ENCODE results near the gene OR2T29.
"Not testable (repeated sequence)": the region's sequence is repeated elsewhere in the genome, so short reads cannot be mapped to it uniquely, and the experiment has no call there.

Gene OR2T29

GRCh38 chr1:248507773-248508172, 54.8 kb downstream of the OR2T29 start, which contains the start of gene OR2G6:
Gene OR2G6 (plus strand): TSS chr1:248508073. CDS start chr1:248521647, 13,574 bp downstream.
- not testable (repeated sequence) for DNase-seq
